Fibroblast of the aortic adventitia (primary cell): Measurements from ENCODE around the gene EMP3. TPM values are rescaled to one million over a fixed set of nuclear protein-coding genes. Genes with fewer than 3 reads are reported as not detected.

Source experiments
- DNase-seq: peaks from one replicate; pipeline ENCODE4 v3.0.0-alpha.2; 2010; ENCODE audit warnings: low read depth
- H3K4me3 ChIP-seq: 2 replicates; pipeline ENCODE4 v1.5.1; 2011; ENCODE audit warnings: low read depth, mild to moderate bottlenecking, control low read depth, low read length, moderate library complexity
- total RNA-seq: library from RNA; depleted of rRNA; stranded (reverse); fragments of >200 nt; gene quantifications from 2 replicates; pipeline ENCODE4 v1.2.3, GENCODE V29; 2012; ENCODE audit warnings: low replicate concordance
- TF ChIP-seq, protein P1 (sequence below): IDR thresholded peaks from 2 replicates; pipeline ENCODE4 v1.5.1; 2011; ENCODE audit warnings: mild to moderate bottlenecking, low read length, control low read depth, inconsistent platforms; ENCODE audit not compliant: insufficient read depth

Gene EMP3
- total RNA-seq, 1 donor = 369 TPM

- TF ChIP-seq, protein P1, sequence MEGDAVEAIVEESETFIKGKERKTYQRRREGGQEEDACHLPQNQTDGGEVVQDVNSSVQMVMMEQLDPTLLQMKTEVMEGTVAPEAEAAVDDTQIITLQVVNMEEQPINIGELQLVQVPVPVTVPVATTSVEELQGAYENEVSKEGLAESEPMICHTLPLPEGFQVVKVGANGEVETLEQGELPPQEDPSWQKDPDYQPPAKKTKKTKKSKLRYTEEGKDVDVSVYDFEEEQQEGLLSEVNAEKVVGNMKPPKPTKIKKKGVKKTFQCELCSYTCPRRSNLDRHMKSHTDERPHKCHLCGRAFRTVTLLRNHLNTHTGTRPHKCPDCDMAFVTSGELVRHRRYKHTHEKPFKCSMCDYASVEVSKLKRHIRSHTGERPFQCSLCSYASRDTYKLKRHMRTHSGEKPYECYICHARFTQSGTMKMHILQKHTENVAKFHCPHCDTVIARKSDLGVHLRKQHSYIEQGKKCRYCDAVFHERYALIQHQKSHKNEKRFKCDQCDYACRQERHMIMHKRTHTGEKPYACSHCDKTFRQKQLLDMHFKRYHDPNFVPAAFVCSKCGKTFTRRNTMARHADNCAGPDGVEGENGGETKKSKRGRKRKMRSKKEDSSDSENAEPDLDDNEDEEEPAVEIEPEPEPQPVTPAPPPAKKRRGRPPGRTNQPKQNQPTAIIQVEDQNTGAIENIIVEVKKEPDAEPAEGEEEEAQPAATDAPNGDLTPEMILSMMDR = no peak
- DNase-seq = no peak
- H3K4me3 ChIP-seq = no peak overlapping the region
Observed at GRCh38 chr19:48338802-48339503, 13.6 kb downstream of the EMP3 start.

- no peak for DNase-seq
- no peak overlapping the region for H3K4me3 ChIP-seq
- TF ChIP-seq, protein P1 = no peak
Observed at GRCh38 chr19:48340995-48341394, 15.6 kb downstream of the EMP3 start.

DNA sequence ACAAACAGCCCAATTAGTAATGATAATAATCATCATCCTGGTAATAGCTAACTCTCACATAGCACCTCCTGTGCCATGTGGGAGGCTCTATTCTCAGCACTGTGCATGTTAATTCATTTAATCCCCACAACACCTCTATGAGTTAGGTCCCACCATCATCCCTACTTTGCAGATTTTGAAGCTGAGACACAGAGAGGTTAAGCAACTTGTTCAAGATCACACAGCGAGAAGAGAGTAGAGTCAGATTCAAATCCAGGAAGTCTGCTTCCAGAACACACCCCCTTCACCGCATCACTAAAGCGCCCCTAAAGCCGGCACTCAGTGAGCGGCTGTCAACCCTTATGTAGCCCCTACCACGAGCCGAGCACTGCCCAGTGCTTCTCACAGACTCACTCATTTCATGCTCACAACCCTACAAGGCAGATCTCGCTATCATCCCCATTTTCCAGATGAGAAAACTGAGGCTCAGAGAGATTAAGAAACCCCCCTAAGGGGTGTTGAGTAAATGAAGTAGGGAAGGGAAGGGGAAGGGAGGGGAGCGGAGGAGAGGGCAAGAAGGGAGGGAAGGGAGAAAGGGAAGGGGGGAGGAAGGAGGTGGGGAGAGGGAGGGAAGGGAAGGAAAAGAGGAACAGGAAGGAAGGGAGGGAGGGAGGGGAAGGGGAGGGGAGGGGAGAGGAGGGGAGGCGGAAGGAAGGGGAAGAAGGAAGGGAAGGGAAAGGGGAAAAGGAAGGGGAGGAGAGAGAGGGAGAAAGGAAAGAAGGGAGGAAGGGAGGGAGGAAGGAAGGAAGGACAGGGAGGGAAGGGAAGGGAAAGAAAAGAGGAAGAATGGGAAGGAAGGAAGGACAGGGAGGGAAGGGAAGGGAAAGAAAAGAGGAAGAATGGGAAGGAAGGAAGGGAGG is 16.4 kb downstream of the EMP3 start:
- DNase-seq = no peak
- TF ChIP-seq, protein P1 = no peak
- H3K4me3 ChIP-seq = no peak overlapping the region

GRCh38 chr19:48342414-48342738 is 17.0 kb downstream of the EMP3 start:
- TF ChIP-seq, protein P1 = no peak
- H3K4me3 ChIP-seq = no peak overlapping the region
- no peak for DNase-seq

DNA sequence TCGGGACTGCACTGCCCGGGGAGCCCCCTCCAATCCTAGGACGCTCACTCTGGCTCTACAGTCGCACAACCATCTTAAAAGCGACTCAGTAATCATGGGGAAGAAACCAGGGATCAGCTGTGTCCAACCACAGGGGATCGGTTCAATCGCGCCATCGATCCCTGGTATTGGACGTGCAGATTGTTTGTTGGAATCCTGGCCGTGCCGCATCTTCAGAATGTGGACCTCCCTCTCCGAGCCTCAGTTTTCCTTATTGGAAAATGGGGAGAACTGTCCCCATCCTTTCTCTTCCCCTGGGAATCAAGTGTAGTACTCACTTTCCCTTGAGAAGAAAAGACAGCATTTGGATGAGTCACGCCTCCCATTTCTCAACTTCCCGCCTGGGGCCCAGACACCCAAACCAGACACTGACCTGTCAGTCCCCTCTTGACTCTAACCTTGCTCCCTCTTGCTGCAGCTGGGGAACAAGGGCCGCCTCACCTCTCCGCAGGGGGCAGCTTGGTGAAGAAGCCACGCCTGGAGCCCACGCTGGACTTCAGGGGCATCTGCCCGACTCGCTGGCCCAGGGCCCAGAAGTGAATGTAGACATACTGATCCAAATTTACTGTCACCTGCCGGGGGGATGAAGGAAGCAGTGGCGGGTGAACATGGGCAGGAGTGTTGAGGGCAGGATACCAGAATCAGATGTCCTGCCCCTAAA is 17.6 kb downstream of the EMP3 start:
- TF ChIP-seq, protein P1 = no peak
- no peak for DNase-seq
- no peak overlapping the region for H3K4me3 ChIP-seq

- no peak for DNase-seq
- no peak overlapping the region for H3K4me3 ChIP-seq
- TF ChIP-seq, protein P1 = no peak
Observed at GRCh38 chr19:48344892-48345291, 19.5 kb downstream of the EMP3 start.
